ENCODE measurements around the gene DPYSL5.

DNA sequence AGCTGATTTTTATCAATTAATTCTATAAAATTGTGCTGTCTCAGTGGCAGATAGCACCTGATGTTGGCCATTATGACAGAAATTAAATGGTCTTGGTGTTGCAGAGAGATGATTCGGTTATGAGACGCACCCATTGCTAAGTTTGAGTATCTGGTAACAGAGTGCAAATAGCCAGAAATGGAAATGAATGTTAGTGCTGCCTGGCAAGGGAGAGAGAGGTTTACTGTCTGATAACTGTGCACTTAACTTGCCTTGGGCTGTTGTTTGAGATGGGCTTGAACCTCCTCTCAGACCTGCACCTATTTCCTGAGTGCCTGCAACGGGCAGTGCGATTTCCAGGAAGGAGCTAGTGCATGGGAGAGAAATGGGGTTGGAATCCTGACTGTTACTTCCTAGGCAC is 11.7 kb downstream of the DPYSL5 start:
- TF ChIP-seq, protein P1, sequence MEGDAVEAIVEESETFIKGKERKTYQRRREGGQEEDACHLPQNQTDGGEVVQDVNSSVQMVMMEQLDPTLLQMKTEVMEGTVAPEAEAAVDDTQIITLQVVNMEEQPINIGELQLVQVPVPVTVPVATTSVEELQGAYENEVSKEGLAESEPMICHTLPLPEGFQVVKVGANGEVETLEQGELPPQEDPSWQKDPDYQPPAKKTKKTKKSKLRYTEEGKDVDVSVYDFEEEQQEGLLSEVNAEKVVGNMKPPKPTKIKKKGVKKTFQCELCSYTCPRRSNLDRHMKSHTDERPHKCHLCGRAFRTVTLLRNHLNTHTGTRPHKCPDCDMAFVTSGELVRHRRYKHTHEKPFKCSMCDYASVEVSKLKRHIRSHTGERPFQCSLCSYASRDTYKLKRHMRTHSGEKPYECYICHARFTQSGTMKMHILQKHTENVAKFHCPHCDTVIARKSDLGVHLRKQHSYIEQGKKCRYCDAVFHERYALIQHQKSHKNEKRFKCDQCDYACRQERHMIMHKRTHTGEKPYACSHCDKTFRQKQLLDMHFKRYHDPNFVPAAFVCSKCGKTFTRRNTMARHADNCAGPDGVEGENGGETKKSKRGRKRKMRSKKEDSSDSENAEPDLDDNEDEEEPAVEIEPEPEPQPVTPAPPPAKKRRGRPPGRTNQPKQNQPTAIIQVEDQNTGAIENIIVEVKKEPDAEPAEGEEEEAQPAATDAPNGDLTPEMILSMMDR (IDR thresholded peaks at IDR 0.05) = no peak
- no peak for TF ChIP-seq POLR2A (IDR thresholded peaks at IDR 0.05)
